Vagina (tissue), 2 donors: Measurements from ENCODE around the gene TAB2. TPM values are rescaled to one million over a fixed set of nuclear protein-coding genes. Genes with fewer than 3 reads are reported as not detected.

ENCODE experiments used
- DNase-seq, 2 donors: peaks; one replicate each; pipeline ENCODE4 v3.0.0-alpha.2; 2017; ENCODE audit errors: extremely low spot score in 2 of 2
- H3K27ac ChIP-seq: fragments of 200-600 bp; sonication (generic); one replicate; pipeline ENCODE4 v1.5.1; 2019
- H3K27me3 ChIP-seq: fragments of 200-600 bp; sonication (generic); one replicate; pipeline ENCODE4 v1.5.1; 2019
- H3K36me3 ChIP-seq, 2 donors: fragments of 200-600 bp; sonication (generic); one replicate each; pipeline ENCODE4 v1.5.1; 2017 to 2019
- H3K4me1 ChIP-seq: fragments of 200-600 bp; sonication (generic); one replicate; pipeline ENCODE4 v1.5.1; 2019
- H3K4me3 ChIP-seq, 2 donors: fragments of 200-600 bp; sonication (generic); 1 replicate in 1 of 2; 2 replicates in 1 of 2; pipeline ENCODE4 v1.5.1; 2016 to 2019
- H3K9me3 ChIP-seq: fragments of 200-600 bp; sonication (generic); one replicate; pipeline ENCODE4 v1.5.1; 2019
- POLR2A ChIP-seq, 2 donors: fragments of 450-650 bp; IDR thresholded peaks; one replicate each; pipeline ENCODE4 v1.6.1; 2017; ENCODE audit warnings: antibody characterized with exemption in 2 of 2, mild to moderate bottlenecking in 2 of 2, moderate library complexity in 2 of 2
- POLR2AphosphoS5 ChIP-seq, 2 donors: sonication (generic); formaldehyde crosslinking; IDR thresholded peaks; one replicate each; pipeline ENCODE4 v1.9.0; 2017; ENCODE audit warnings: antibody characterized with exemption in 2 of 2, mild to moderate bottlenecking in 2 of 2, low read depth in 1 of 2; ENCODE audit not compliant: insufficient read depth in 1 of 2
- intact Hi-C: fragments of 100-400 bp; cut with DNase I; formaldehyde crosslinking; loops from one replicate; pipeline ENCODE4 v1.15.1; 2023
- total RNA-seq: library from RNA; depleted of rRNA; stranded (reverse); fragments of >200 nt; gene quantifications from one replicate; pipeline ENCODE4 v1.2.3, GENCODE V29; 2016
- TF ChIP-seq, protein P1 (sequence below), 3 experiments: fragments of 450-650 bp in 2 of 3; fragments of 200-600 bp in 1 of 3; sonication (generic) in 1 of 3; IDR thresholded peaks; one replicate each; pipeline ENCODE4 v1.5.1; 2017 to 2019; ENCODE audit warnings: antibody characterized with exemption in 3 of 3, mild to moderate bottlenecking in 2 of 3, moderate library complexity in 2 of 3

Gene TAB2
- total RNA-seq, 1 donor from 2014 or later: 80.5 TPM

DNA sequence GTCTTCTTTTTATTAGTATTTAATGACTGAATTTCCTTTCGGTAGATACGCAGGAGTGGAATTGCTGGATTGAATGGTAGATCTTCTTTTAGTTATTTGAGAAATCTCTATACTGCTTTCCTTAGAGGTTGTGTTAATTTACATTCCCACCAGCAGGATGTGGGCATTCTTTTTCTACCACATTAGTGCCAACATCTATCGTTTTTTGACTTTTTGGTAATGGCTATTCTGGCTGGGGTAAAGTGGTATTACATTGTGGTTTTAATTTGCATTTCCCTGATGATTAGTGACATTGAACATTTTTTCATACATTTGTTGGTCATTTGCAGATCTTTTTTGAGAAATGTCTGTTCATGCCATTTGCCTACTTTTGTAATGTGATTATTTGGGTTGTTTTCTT, 119.7 kb downstream of the TAB2 start:
- Histone ChIP-seq H3K27me3 (no peaks in the 10 kb centered on the region), H3K36me3 (no peaks in the 10 kb centered on the region), H3K4me3 (no peak overlapping the region), H3K9me3 (no peaks in the 10 kb centered on the region), H3K4me1 (peaks cover 6% of the 10 kb centered on the region), H3K27ac (no peak overlapping the region)
- DNase-seq: no peak
- no peak for TF ChIP-seq POLR2AphosphoS5 (IDR thresholded peaks at IDR 0.05; ENCODE audit: insufficient read depth in 1 of 2, low read depth in 1 of 2)
- TF ChIP-seq POLR2A (IDR thresholded peaks at IDR 0.05): no peak
- TF ChIP-seq, protein P1, sequence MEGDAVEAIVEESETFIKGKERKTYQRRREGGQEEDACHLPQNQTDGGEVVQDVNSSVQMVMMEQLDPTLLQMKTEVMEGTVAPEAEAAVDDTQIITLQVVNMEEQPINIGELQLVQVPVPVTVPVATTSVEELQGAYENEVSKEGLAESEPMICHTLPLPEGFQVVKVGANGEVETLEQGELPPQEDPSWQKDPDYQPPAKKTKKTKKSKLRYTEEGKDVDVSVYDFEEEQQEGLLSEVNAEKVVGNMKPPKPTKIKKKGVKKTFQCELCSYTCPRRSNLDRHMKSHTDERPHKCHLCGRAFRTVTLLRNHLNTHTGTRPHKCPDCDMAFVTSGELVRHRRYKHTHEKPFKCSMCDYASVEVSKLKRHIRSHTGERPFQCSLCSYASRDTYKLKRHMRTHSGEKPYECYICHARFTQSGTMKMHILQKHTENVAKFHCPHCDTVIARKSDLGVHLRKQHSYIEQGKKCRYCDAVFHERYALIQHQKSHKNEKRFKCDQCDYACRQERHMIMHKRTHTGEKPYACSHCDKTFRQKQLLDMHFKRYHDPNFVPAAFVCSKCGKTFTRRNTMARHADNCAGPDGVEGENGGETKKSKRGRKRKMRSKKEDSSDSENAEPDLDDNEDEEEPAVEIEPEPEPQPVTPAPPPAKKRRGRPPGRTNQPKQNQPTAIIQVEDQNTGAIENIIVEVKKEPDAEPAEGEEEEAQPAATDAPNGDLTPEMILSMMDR (IDR thresholded peaks at IDR 0.05): no peak
- intact Hi-C loops: loop anchor here (10.0 kb wide), 1 partner anchor 78 kb away; no protein-coding TSS in a partner anchor

DNA sequence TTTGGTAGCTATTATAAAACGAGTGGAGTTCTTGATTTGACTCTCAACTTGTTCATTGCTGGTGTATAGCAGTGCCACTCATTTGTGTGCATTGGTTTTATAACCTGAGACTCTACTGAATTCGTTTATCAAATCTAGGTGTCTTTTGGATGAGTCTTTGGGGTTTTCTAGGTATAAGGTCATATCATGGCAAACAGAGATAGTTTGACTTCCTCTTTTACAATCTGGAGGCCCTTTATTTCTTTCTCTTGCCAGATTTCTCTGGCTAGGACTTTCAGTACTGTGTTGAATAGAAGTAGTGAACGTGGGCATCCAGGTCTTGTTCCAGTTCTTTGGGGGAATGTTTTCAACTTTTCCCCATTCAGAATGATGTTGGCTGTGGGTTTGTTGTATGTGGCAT, 121.3 kb downstream of the TAB2 start:
- TF ChIP-seq, protein P1 (IDR thresholded peaks at IDR 0.05): no peak
- TF ChIP-seq POLR2AphosphoS5 (IDR thresholded peaks at IDR 0.05; ENCODE audit: insufficient read depth in 1 of 2, low read depth in 1 of 2): no peak
- TF ChIP-seq POLR2A (IDR thresholded peaks at IDR 0.05): no peak
- Histone ChIP-seq H3K36me3 (no peaks in the 10 kb centered on the region), H3K4me3 (no peak overlapping the region), H3K9me3 (no peaks in the 10 kb centered on the region), H3K4me1 (peaks cover under 1% of the 10 kb centered on the region), H3K27me3 (no peaks in the 10 kb centered on the region), H3K27ac (no peak overlapping the region)
- DNase-seq: no peak
- intact Hi-C loops: loop anchor here (10.0 kb wide), 1 partner anchor 76 kb away; no protein-coding TSS in a partner anchor

DNA sequence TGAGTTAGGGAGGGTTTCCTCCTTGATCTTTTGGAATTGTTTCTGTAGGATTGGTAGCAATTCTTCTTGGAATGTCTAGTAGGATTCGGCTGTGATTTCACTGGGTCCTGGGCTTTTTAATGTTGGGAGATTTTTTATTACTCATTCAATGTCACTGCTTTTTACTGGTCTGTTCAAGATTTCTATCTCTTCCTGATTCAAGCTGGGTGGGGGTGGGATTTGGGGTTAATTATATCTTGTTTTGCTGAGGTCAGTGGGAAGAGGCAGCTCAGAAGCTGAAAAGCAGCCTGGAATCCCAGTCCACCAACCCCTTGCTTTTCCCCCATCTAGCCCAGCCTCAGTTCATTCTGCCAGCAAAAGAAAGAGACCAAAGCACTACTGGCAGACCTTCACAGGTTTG, 122.1 kb downstream of the TAB2 start:
- H3K4me3 ChIP-seq: no peak overlapping the region
- no peaks in the 10 kb centered on the region for H3K36me3 ChIP-seq
- no peaks in the 10 kb centered on the region for H3K9me3 ChIP-seq
- H3K27ac ChIP-seq: no peak overlapping the region
- H3K4me1 ChIP-seq: no peaks in the 10 kb centered on the region
- H3K27me3 ChIP-seq: no peaks in the 10 kb centered on the region
- intact Hi-C loops: loop anchor here (10.0 kb wide), 1 partner anchor 75 kb away; no protein-coding TSS in a partner anchor
- TF ChIP-seq POLR2A (IDR thresholded peaks at IDR 0.05) (no peak), POLR2AphosphoS5 (IDR thresholded peaks at IDR 0.05; ENCODE audit: insufficient read depth in 1 of 2, low read depth in 1 of 2) (no peak)
- TF ChIP-seq, protein P1 (IDR thresholded peaks at IDR 0.05): no peak
- DNase-seq: no peak

DNA sequence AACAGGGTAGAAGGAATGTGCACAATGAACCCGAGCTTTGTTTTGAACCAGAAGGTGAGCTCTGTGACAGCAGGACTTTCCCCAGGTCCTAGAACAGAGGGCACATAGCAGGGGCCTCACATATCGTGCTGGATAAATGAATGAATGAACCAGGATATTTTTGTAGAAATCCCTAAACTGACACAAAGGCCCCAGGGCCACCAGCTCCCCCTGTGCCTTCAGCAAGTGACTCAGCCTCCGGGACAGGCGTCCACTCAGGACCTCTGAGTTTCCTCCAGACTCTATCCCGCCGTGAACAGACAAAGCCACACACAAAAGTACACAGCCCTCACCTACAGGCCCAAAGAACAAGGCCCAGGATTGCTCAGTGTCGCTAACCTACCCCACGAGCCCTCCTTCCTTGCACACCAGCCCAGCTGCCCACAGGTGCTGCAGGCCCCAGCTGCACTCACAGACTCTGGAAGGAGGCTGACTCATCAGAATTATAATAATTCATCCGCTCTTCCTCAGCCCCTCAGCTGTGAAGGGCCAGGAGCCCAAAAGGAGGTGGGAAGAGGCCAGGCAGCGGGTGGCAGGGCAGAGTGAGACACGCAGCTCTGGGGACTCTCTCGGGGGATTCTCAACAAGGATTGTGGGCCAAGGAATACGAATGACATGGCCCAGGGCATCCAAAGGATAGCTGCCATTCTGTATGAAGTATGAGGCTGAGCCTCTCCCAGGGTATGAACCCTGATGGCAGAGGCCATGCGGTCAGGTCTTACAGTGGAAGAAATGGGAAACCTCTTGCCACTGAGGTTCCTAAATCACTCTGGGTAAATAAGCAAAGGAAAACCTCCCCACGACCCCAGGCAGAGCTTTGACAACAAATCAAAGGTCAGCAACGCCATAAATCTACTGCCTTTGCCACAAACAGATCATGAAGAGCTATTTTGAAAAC, 123.5 kb downstream of the TAB2 start:
- H3K36me3 ChIP-seq: no peaks in the 10 kb centered on the region
- intact Hi-C loops: no loop called here
- no peaks in the 10 kb centered on the region for H3K4me1 ChIP-seq
- H3K4me3 ChIP-seq: no peak overlapping the region
- no peaks in the 10 kb centered on the region for H3K27me3 ChIP-seq
- no peaks in the 10 kb centered on the region for H3K9me3 ChIP-seq
- TF ChIP-seq POLR2A (IDR thresholded peaks at IDR 0.05) (no peak), POLR2AphosphoS5 (IDR thresholded peaks at IDR 0.05; ENCODE audit: insufficient read depth in 1 of 2, low read depth in 1 of 2) (no peak)
- TF ChIP-seq, protein P1 (IDR thresholded peaks at IDR 0.05): no peak
- no peak for DNase-seq
- no peak overlapping the region for H3K27ac ChIP-seq

DNA sequence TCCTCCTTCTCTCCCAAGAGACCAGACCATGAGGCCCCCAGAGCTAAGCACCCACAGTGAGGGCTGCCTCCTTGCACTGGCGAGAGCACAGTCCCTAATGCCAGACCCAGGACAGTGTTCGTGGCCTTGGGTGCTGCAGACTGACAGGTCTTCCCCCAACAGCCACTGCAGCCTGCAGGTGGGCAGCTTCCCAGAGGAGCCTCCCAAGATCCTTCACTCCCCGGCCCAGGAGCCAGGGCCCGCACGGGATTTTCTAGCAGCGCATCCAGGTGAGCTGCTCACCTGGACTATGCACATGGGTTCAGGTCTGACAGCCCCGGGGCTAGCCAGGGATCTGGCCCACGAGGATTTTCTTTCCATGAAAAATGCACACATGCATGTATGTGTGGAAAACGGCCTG, 124.2 kb downstream of the TAB2 start:
- H3K4me1 ChIP-seq: no peaks in the 10 kb centered on the region
- H3K9me3 ChIP-seq: no peaks in the 10 kb centered on the region
- H3K27me3 ChIP-seq: no peaks in the 10 kb centered on the region
- H3K36me3 ChIP-seq: no peaks in the 10 kb centered on the region
- intact Hi-C loops: no loop called here
- DNase-seq: no peak
- H3K27ac ChIP-seq: no peak overlapping the region
- no peak overlapping the region for H3K4me3 ChIP-seq
- TF ChIP-seq POLR2A (IDR thresholded peaks at IDR 0.05): no peak
- no peak for TF ChIP-seq POLR2AphosphoS5 (IDR thresholded peaks at IDR 0.05; ENCODE audit: insufficient read depth in 1 of 2, low read depth in 1 of 2)
- TF ChIP-seq, protein P1 (IDR thresholded peaks at IDR 0.05): no peak
